Smooth muscle cell of trachea (primary cell): ENCODE data around the gene PPP1R16B. TPM values are rescaled to one million over a fixed set of nuclear protein-coding genes. Genes with fewer than 3 reads are reported as not detected.

Experiments used
- total RNA-seq: library from RNA; depleted of rRNA; stranded (reverse); fragments of >200 nt; gene quantifications from 2 replicates; pipeline ENCODE4 v1.2.1, GENCODE V29; 2014

Gene PPP1R16B
- total RNA-seq = under 0.01 and 0.15 TPM in 2 replicates

GRCh38 chr20:38805502-38805957, at the start of gene PPP1R16B:
Gene PPP1R16B (plus strand): TSS chr20:38805697. CDS start chr20:38835926, 30,229 bp downstream.

GRCh38 chr20:38926142-38926933, 120.8 kb downstream of the PPP1R16B start, which contains the start of gene FAM83D:
Gene FAM83D (plus strand): TSS chr20:38926417. CDS start chr20:38926443, 26 bp downstream.

GRCh38 chr20:38962044-38962927, 156.8 kb downstream of the PPP1R16B start, which contains the start of gene DHX35:
Gene DHX35 (plus strand): TSS chr20:38962344. CDS start chr20:38962368, 24 bp downstream.

Other genes starting within 250 kb of the PPP1R16B start
- not detected in 2 replicates for gene ADIG, start 224.5 kb upstream of the PPP1R16B start, total RNA-seq
- gene ARHGAP40, start 203.9 kb upstream of the PPP1R16B start, total RNA-seq = not detected in 2 replicates
- gene SLC32A1, start 81.2 kb upstream of the PPP1R16B start, total RNA-seq = not detected in 2 replicates
- 5.6 and 7.3 TPM in 2 replicates for gene ACTR5, start 57.2 kb upstream of the PPP1R16B start, total RNA-seq
- gene FAM83D, start 120.7 kb downstream of the PPP1R16B start, total RNA-seq = 4.0 and 27.2 TPM in 2 replicates
- 10.8 and 12.1 TPM in 2 replicates for gene DHX35, start 156.6 kb downstream of the PPP1R16B start, total RNA-seq